H1 (cell line): ENCODE measurements around the gene CMPK2. TPM values are rescaled to one million over a fixed set of nuclear protein-coding genes. Genes with fewer than 3 reads are reported as not detected.

Experiments
- CTCF ChIA-PET: fragments of 300-600 bp; sonication (Branson Sonifier 250); formaldehyde crosslinking; loops from one replicate; lab custom pipeline; 2021; ENCODE audit not compliant: partially characterized antibody; lab: Charles Lee
- POLR2A ChIA-PET: fragments of 300-600 bp; sonication (Branson Sonifier 250); formaldehyde crosslinking; loops from one replicate; lab custom pipeline; 2021; ENCODE audit warnings: inconsistent platforms; ENCODE audit not compliant: partially characterized antibody; lab: Charles Lee
- DNase-seq, 2 experiments: peaks; one replicate each; pipeline versions ENCODE4 v3.0.0 to v3.0.0-alpha.2; 2010 to 2022; ENCODE audit warnings: low spot score in 2 of 2, low read depth in 1 of 2, mixed read lengths in 1 of 2
- FAIRE-seq: peaks from 2 replicates; lab custom pipeline; 2011; peaks lifted over from hg19 to GRCh38; lab: Jason Lieb, UNC
- H2AFZ ChIP-seq: 2 replicates; pipeline ENCODE4 v1.8.1; 2012; ENCODE audit warnings: low read length, inconsistent platforms
- H2AK5ac ChIP-seq: 2 replicates; pipeline ENCODE4 v1.6.1; 2013; ENCODE audit warnings: low read depth, low read length
- H2BK120ac ChIP-seq: replicated peaks from 2 replicates; pipeline ENCODE3; 2013; ENCODE audit warnings: low read depth, low read length, inconsistent platforms
- H2BK12ac ChIP-seq: 2 replicates; pipeline ENCODE4 v1.6.1; 2013; ENCODE audit warnings: low read depth, low read length
- H2BK15ac ChIP-seq: 2 replicates; pipeline ENCODE4 v1.6.1; 2013; ENCODE audit warnings: low read length
- H2BK20ac ChIP-seq: 2 replicates; pipeline ENCODE4 v1.6.1; 2013; ENCODE audit warnings: low read length
- H2BK5ac ChIP-seq: 2 replicates; pipeline ENCODE4 v1.6.1; 2013; ENCODE audit warnings: low read depth, low read length
- H3K14ac ChIP-seq: 2 replicates; pipeline ENCODE4 v1.6.1; 2013; ENCODE audit warnings: inconsistent platforms; ENCODE audit not compliant: insufficient read length
- H3K18ac ChIP-seq: 2 replicates; pipeline ENCODE4 v1.6.1; 2013; ENCODE audit warnings: low read length; ENCODE audit errors: extremely low read depth
- H3K23ac ChIP-seq: 2 replicates; pipeline ENCODE4 v1.6.1; 2013; ENCODE audit warnings: inconsistent platforms; ENCODE audit not compliant: insufficient read length
- H3K23me2 ChIP-seq: 2 replicates; pipeline ENCODE4 v1.6.1; 2013; ENCODE audit warnings: low read depth, low read length
- H3K27ac ChIP-seq: 2 replicates; pipeline ENCODE4 v1.6.1; 2011; ENCODE audit warnings: low read depth, low read length, inconsistent platforms
- H3K27me3 ChIP-seq, 4 experiments: replicated peaks in 1 of 4; 1 replicate in 1 of 4; 2 replicates in 3 of 4; pipeline versions ENCODE4 v1.6.1 to v1.8.1; 2011 to 2013; ENCODE audit warnings: low read length in 3 of 4, mild to moderate bottlenecking in 3 of 4, inconsistent platforms in 2 of 4, mixed read lengths in 2 of 4, moderate library complexity in 1 of 4; ENCODE audit not compliant: control insufficient read depth in 3 of 4, insufficient read depth in 3 of 4; ENCODE audit errors: extremely low read depth in 1 of 4
- H3K36me3 ChIP-seq, 4 experiments: 2 replicates each; pipeline versions ENCODE4 v1.6.1 to v1.8.1; 2011 to 2013; ENCODE audit warnings: mild to moderate bottlenecking in 4 of 4, low read length in 3 of 4, moderate library complexity in 2 of 4, control low read depth in 1 of 4, inconsistent platforms in 1 of 4; ENCODE audit not compliant: insufficient read depth in 4 of 4, control insufficient read depth in 2 of 4
- H3K4ac ChIP-seq: replicated peaks from 2 replicates; pipeline ENCODE3; 2013; ENCODE audit warnings: low read length, low read depth, mixed read lengths, inconsistent platforms; ENCODE audit not compliant: insufficient read length
- H3K4me1 ChIP-seq, 4 experiments: replicated peaks in 1 of 4; 1 replicate in 1 of 4; 2 replicates in 3 of 4; pipeline versions ENCODE4 v1.6.1 to v1.8.1; 2011 to 2013; ENCODE audit warnings: low read length in 3 of 4, inconsistent platforms in 2 of 4, mixed read lengths in 1 of 4; ENCODE audit not compliant: insufficient read depth in 4 of 4, control insufficient read depth in 3 of 4
- H3K4me2 ChIP-seq, 2 experiments: 2 replicates each; pipeline versions ENCODE4 v1.6.1 to v1.8.1; 2011 to 2013; ENCODE audit warnings: low read depth in 2 of 2, low read length in 2 of 2, control low read depth in 1 of 2, inconsistent platforms in 1 of 2, mild to moderate bottlenecking in 1 of 2; ENCODE audit not compliant: insufficient read depth in 1 of 2
- H3K4me3 ChIP-seq, 4 experiments: fragments of 200-600, 300-600 bp in 1 of 4; sonication (generic), shearing (Covaris generic), sonication (Bioruptor Twin) in 1 of 4; 2 replicates each; pipeline versions ENCODE4 v1.5.1 to v1.8.1; 2011 to 2016; ENCODE audit warnings: low read length in 4 of 4, low read depth in 3 of 4, control low read depth in 2 of 4, inconsistent platforms in 2 of 4, mild to moderate bottlenecking in 2 of 4, mixed read lengths in 1 of 4, moderate library complexity in 1 of 4; ENCODE audit not compliant: insufficient read depth in 2 of 4; ENCODE audit errors: extremely low read depth in 1 of 4
- H3K56ac ChIP-seq: replicated peaks from 2 replicates; pipeline ENCODE3; 2013; ENCODE audit warnings: low read depth, mild to moderate bottlenecking, mixed read lengths, low read length, inconsistent platforms; ENCODE audit not compliant: insufficient read length
- H3K79me1 ChIP-seq: 2 replicates; pipeline ENCODE4 v1.6.1; 2013; ENCODE audit warnings: low read depth, low read length, control low read depth
- H3K79me2 ChIP-seq, 2 experiments: 2 replicates each; pipeline versions ENCODE4 v1.6.1 to v1.8.1; 2012 to 2013; ENCODE audit warnings: low read length in 2 of 2, mild to moderate bottlenecking in 2 of 2, inconsistent platforms in 1 of 2; ENCODE audit not compliant: insufficient read depth in 2 of 2, control insufficient read depth in 1 of 2
- H3K9ac ChIP-seq, 4 experiments: replicated peaks in 1 of 4; 1 replicate in 1 of 4; 2 replicates in 3 of 4; pipeline versions ENCODE4 v1.6.1 to v1.8.1; 2011 to 2013; ENCODE audit warnings: low read depth in 3 of 4, low read length in 3 of 4, control low read depth in 2 of 4, mild to moderate bottlenecking in 2 of 4, moderate library complexity in 2 of 4, inconsistent platforms in 1 of 4; ENCODE audit errors: extremely low read depth in 1 of 4
- H3K9me3 ChIP-seq, 2 experiments: 2 replicates each; pipeline versions ENCODE4 v1.6.1 to v1.8.1; 2012 to 2013; ENCODE audit warnings: mild to moderate bottlenecking in 2 of 2, moderate library complexity in 2 of 2, control low read depth in 1 of 2, inconsistent platforms in 1 of 2, low read depth in 1 of 2, low read length in 1 of 2, mixed read lengths in 1 of 2; ENCODE audit not compliant: insufficient read depth in 2 of 2
- H4K20me1 ChIP-seq, 2 experiments: replicated peaks in 1 of 2; 2 replicates each; pipeline versions ENCODE3 to v1.8.1; 2011 to 2013; ENCODE audit warnings: inconsistent platforms in 2 of 2, low read length in 2 of 2, mild to moderate bottlenecking in 1 of 2; ENCODE audit not compliant: insufficient read depth in 2 of 2, control insufficient read depth in 1 of 2
- H4K5ac ChIP-seq: 2 replicates; pipeline ENCODE4 v1.6.1; 2013; ENCODE audit warnings: low read length, low read depth, mixed read lengths, inconsistent platforms; ENCODE audit not compliant: insufficient read length
- H4K8ac ChIP-seq: 2 replicates; pipeline ENCODE4 v1.8.0; 2013; ENCODE audit warnings: mild to moderate bottlenecking, moderate library complexity, low read length, inconsistent platforms; ENCODE audit not compliant: insufficient read depth; ENCODE audit errors: extremely low read depth
- H4K91ac ChIP-seq: replicated peaks from 2 replicates; pipeline ENCODE3; 2013; ENCODE audit warnings: low read length, mixed read lengths, inconsistent platforms; ENCODE audit not compliant: insufficient read length
- BACH1 ChIP-seq: IDR thresholded peaks from 2 replicates; pipeline ENCODE4 v1.6.1; 2012; ENCODE audit warnings: low read length, improper control_type of control experiment
- CBX8 ChIP-seq: fragments of 300-800, 300-1000 bp; sonication (generic); IDR thresholded peaks from 2 replicates; pipeline ENCODE4 v1.7.1; 2016; ENCODE audit warnings: low read depth, low read length, borderline replicate concordance
- CHD1 ChIP-seq: IDR thresholded peaks from 2 replicates; pipeline ENCODE4 v1.6.1; 2012; ENCODE audit warnings: low read depth, low read length, improper control_type of control experiment
- CTCF ChIP-seq, 3 experiments: IDR thresholded peaks; 1 replicate in 2 of 3; 2 replicates in 1 of 3; pipeline versions ENCODE4 v1.5.1 to v1.6.1; 2011; ENCODE audit warnings: low read length in 3 of 3, mild to moderate bottlenecking in 3 of 3, inconsistent platforms in 2 of 3, low read depth in 1 of 3, moderate library complexity in 1 of 3; ENCODE audit not compliant: insufficient read depth in 1 of 3; ENCODE audit errors: control extremely low read depth in 1 of 3
- EZH2 ChIP-seq: fragments of 200-600 bp; sonication (generic); IDR thresholded peaks from 2 replicates; pipeline ENCODE4 v1.7.1; 2012; ENCODE audit warnings: low read depth, mild to moderate bottlenecking, moderate library complexity, low read length, inconsistent platforms; ENCODE audit not compliant: severe bottlenecking
- FOSL1 ChIP-seq: IDR thresholded peaks from 2 replicates; pipeline ENCODE4 v1.6.1; 2011; ENCODE audit warnings: mild to moderate bottlenecking, low read depth, low read length, moderate library complexity; ENCODE audit not compliant: insufficient read depth
- KDM4A ChIP-seq: IDR thresholded peaks from one replicate; pipeline ENCODE4 v1.7.1; 2012; ENCODE audit warnings: low read depth, mild to moderate bottlenecking, moderate library complexity, low read length, inconsistent platforms; ENCODE audit not compliant: severe bottlenecking
- KDM5A ChIP-seq: fragments of 200-600 bp; IDR thresholded peaks from 2 replicates; pipeline ENCODE4 v1.7.1; 2012; ENCODE audit warnings: mild to moderate bottlenecking, low read length, inconsistent platforms, mixed read lengths
- POLR2AphosphoS5 ChIP-seq: IDR thresholded peaks from 2 replicates; pipeline ENCODE4 v1.6.1; 2011; ENCODE audit warnings: low read depth, low read length
- RBBP5 ChIP-seq: IDR thresholded peaks from 2 replicates; pipeline ENCODE4 v1.7.1; 2012; ENCODE audit warnings: low read depth, mild to moderate bottlenecking, inconsistent platforms, low read length, moderate library complexity, borderline replicate concordance
- TBP ChIP-seq: IDR thresholded peaks from 2 replicates; pipeline ENCODE4 v1.6.1; 2011; ENCODE audit warnings: low read depth, low read length, improper control_type of control experiment
- WGBS, 2 experiments: shearing (Covaris generic) in 1 of 2; methylation state at CpG; one replicate each; pipeline versions ENCODE4 v1.1.6 to v1.1.7; 2013 to 2015; ENCODE audit warnings: low lambda C conversion rate in 2 of 2, mixed read lengths in 2 of 2, inconsistent platforms in 1 of 2, low coverage in 1 of 2, missing lambda C conversion rate in 1 of 2; ENCODE audit not compliant: insufficient replicate concordance in 2 of 2, insufficient coverage in 1 of 2, insufficient read length in 1 of 2; ENCODE audit errors: extremely low coverage in 1 of 2, missing lambda C conversion rate in 1 of 2; 5-methylcytosine and 5-hydroxymethylcytosine counted together
- polyA plus RNA-seq, 7 experiments: library from polyadenylated mRNA; depleted of rRNA in 3 of 7; stranded (reverse) in 5 of 7; unstranded in 2 of 7; fragments of >200 nt in 5 of 7; fragments of 200-250 nt in 2 of 7; gene quantifications; 1 replicate in 5 of 7; 2 replicates in 1 of 7; 4 replicates in 1 of 7; pipeline versions ENCODE4 v1.2.1 to v1.2.3, GENCODE V29; 2011 to 2013; ENCODE audit warnings: missing spikeins in 2 of 7, mixed read lengths in 2 of 7
- total RNA-seq: library from RNA; stranded (reverse); fragmentation: NEBNext Ultra II Directional; extraction: Animal tissue kit (Norgen Biotek cat#: 25700); gene quantifications from 2 replicates; pipeline ENCODE4 v1.2.1, GENCODE V29; 2021
- TF ChIP-seq, protein P1 (sequence below): IDR thresholded peaks from 2 replicates; pipeline ENCODE4 v1.6.1; 2012; ENCODE audit warnings: inconsistent platforms

CMPK2 gene
- total and polyA plus RNA-seq, 2 of the 8 experiments (the other 6 are each of a cell fraction or from before 2014, with no cell fraction given), result 0.28 to 0.53 TPM

GRCh38 chr2:6831229-6831628 is 34.5 kb downstream of the CMPK2 start:
- CTCF ChIA-PET, result interaction anchor here (0.7 to 1.7 kb wide), 3 partner anchors 40 to 214 kb away, joined by 3 to 4 read pairs (median 3); no protein-coding TSS in a partner anchor
- no peak overlapping the region for H3K4me2 ChIP-seq
- H3K4ac ChIP-seq, result no peak overlapping the region
- no peak overlapping the region for H3K14ac ChIP-seq
- no peak overlapping the region for H3K18ac ChIP-seq
- H4K5ac ChIP-seq, result no peak overlapping the region
- H3K4me1 ChIP-seq, result no peaks in the 10 kb centered on the region
- H2AK5ac ChIP-seq, result no peak overlapping the region
- 78% methylated on average over 1 of the region's 1 CpG; no CpG with 5 or more reads in 1 of the 2 experiments for WGBS, 2 experiments
- H3K79me1 ChIP-seq, result no peaks in the 10 kb centered on the region
- H3K4me3 ChIP-seq, result no peak overlapping the region
- no peaks in the 10 kb centered on the region for H3K27me3 ChIP-seq
- no peak overlapping the region for H2BK12ac ChIP-seq
- POLR2A ChIA-PET, result no interaction called here
- H3K23me2 ChIP-seq, result no peaks in the 10 kb centered on the region
- H2BK20ac ChIP-seq, result no peak overlapping the region
- H2AFZ ChIP-seq, result no peak overlapping the region
- H3K56ac ChIP-seq, result no peak overlapping the region
- DNase-seq (no peak), FAIRE-seq (no peak)
- H2BK5ac ChIP-seq, result no peak overlapping the region
- H3K27ac ChIP-seq, result no peak overlapping the region
- H3K23ac ChIP-seq, result no peak overlapping the region
- H2BK15ac ChIP-seq, result no peak overlapping the region
- H4K8ac ChIP-seq, result no peak overlapping the region
- H3K9me3 ChIP-seq, result peaks cover 15 to 17% of the 10 kb centered on the region in 2 experiments; a peak in 3 of 4 replicates
- H4K91ac ChIP-seq, result no peak overlapping the region
- H4K20me1 ChIP-seq, result no peaks in the 10 kb centered on the region
- H3K79me2 ChIP-seq, result no peaks in the 10 kb centered on the region
- no peak overlapping the region for H3K9ac ChIP-seq
- no peak overlapping the region for H2BK120ac ChIP-seq
- no peaks in the 10 kb centered on the region; a peak in 1 of 8 replicates for H3K36me3 ChIP-seq
- TF ChIP-seq KDM4A (no peak), KDM5A (no peak), CTCF (IDR thresholded peaks at IDR 0.05; ENCODE audit: control extremely low read depth in 1 of 3, insufficient read depth in 1 of 3, low read depth in 1 of 3, low read length in 3 of 3) (no peak), TBP (no peak), FOSL1 (no peak), RBBP5 (no peak), EZH2 (no peak), CBX8 (no peak), POLR2AphosphoS5 (no peak), BACH1 (no peak), CHD1 (no peak)
- TF ChIP-seq, protein P1, sequence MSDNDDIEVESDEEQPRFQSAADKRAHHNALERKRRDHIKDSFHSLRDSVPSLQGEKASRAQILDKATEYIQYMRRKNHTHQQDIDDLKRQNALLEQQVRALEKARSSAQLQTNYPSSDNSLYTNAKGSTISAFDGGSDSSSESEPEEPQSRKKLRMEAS, result no peak
